GM21381 (cell line): Measurements from ENCODE around the gene STK11.

Experiments
- ATAC-seq: cut with Tn5 transposase; IDR thresholded peaks from one replicate; pipeline ENCODE4 v1.9.1; 2021; ENCODE audit warnings: mild to moderate bottlenecking, moderate library complexity; ENCODE audit not compliant: unreplicated experiment

The STK11 gene

DNA sequence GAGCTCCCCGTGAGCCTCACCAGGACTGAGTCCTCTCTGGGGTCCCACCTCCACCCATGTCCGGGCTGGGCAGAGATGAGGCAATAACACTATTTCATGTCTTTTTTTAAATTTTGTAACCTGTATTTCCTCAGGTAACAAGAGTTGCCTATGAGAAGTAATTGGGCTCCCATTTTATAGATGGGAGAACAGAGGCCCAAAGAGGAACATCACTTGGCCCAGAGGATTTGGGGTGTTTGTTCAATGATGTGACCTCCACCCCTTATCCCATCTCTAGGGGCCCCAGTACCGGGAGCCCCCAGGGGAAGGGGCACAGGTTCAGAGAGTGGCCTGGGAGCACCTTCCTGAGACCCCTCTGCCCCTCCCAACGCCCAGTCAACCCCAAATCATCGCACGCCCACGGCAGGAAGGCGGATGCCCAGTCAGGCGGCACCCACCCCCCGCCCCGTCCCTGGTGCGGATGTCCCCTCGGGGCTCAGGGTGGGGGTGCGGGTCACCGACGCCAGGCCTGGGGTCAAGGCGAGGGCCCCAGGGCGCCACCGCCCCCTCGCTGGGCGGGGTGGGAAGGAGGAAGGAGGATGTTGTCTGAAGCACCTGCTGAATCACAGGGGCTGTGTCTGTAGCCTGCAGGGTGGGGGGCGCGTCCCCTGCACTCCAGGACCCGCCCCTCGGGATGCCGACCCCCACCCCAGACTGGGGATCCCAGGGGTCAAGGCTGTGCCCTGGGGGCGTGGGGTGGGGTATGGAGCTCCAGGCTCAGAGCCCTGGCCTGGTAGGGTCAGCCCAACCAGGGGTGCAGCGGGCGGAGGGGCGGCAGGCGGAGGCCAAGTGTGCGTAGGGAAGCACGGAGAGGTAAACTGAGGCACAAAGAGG, 54.5 kb downstream of the STK11 start:
- ATAC-seq, result peak; percentile 1

DNA sequence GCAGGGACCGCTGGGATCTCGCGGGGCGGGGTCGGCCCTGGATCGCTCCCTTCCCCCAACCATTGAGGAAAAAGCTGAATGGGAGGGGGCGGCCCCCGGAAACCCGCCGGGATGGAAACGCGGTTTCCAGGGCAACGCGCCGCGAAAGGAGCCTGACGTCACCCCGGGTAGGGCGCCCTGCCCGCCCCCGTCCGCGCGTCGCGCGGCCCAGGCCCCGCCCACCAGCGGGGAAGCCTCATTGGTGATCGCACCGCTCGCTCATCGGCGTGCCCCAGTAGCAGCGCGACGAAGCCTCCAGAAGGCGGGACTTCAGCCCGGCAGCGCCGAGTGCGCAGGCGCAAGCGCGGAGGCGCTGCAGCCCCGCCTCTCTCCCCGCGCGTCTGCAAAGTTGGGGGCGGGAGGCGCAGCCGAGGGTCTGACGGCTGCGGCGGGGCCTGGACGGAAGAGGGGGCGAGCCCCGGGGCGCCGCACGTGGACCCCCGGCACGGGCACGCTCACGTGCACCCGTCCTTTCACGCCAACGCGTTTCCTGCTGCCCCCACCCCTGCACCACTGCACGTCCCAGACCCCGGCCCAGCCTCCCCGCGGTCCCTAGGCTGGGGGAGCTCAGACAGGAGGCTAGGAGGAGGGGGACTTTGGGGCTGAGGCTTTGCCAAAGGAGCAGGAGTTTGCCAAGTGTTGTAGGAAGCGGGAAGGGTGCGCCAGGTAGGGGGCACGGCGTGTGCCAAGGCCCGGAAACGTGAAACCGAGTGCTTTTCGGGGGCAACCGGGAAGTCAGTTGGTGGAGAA, 55.4 kb downstream of the STK11 start:
- peak; percentile 51 for ATAC-seq

DNA sequence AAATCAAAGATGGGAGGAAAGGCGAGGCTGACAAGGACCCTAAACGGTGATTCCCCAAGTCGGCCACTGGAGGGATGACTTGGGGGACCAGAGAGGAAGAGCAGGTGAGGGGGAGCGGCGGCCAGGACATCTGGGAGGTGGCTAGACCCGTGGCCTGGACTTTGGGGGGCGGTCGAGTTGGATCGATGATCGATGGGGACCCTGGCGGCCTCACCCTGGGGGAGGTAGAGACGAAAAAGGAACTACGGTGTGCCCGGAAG, 55.9 kb downstream of the STK11 start:
- ATAC-seq, result no peak

DNA sequence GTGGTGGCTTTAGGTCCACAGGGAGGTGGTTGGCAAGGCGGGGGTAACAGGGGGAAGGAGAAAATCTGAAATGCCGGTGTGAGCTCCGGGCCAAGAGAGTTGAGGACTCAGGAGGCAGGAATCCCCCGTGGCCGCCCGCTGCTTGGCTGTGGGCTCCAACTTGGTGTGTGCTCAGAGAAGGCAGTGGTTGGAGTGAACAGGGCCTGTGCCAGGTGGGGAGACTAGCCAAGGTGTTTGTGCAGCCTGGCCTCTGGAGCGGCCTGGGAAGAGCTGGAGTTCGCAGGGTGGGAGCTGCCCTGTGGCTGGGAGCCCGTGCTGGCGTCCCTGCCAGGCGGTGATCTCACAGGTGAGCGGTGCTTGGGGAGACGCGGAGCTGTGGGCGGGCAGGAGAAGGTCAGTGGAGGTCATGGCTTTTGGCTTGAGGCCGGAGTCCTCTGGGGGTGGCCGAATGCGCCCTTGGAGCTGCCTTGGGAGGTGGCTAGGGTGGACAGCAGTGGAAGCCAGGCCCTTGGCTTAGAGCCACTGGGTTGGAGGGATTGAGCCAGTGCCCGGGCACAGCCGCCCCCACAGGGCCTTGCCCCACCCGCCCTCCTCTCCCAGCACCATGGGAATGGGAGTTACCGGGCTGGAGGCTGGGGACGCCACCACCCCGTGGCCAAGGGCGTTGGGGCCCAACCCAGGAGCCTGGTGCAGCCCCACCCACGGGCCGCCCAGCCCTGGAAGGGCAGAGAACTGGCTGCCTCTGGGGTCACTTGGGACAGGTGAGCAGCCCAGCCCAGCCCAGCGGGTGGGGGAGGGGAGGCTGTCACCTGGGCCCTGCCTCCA, 56.4 kb downstream of the STK11 start:
- ATAC-seq, result no peak

DNA sequence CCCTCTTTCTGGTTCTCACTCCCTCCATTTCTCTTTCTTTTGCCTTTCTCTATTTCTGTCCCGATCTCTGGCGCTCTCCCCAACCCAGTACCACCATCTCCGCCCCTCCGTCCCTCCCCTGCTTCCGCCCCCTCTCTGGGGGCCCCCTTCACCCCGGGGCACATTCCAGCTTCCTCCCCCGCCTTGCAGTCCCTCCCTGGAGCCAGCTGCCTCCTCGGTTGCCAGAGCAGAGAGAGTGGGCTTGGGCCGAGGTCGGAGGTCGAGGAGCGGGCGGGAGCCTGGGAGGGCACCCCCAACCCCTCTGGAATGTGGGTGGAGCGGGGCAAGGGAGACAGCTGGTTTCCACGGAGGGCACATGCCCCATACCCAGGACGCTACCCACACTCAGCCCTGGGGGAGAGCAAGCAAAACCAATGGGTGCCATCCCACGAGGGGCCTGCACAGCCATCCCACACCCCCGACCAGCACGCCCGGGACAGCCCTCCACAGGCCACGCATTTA, 57.1 kb downstream of the STK11 start:
- ATAC-seq, result no peak

DNA sequence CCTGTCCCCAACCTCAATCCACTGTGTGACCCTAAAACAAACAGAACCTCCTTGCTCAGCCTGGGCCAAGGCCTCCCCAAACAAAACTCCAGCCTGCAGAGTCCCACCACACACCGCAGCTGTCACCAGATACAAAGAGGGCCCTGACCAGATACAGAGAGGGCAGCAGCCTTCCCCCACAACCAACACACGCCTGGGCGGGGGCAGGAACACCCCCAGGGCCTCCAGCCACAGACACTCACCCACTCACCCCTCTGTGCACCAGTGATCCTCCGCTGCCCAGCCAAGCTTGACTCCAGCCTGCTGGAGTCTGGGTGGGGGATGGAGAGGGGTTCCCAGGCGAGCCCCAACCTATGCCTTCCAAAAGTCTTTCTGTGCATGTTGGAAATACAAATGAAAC, 57.6 kb downstream of the STK11 start:
- ATAC-seq, result no peak

DNA sequence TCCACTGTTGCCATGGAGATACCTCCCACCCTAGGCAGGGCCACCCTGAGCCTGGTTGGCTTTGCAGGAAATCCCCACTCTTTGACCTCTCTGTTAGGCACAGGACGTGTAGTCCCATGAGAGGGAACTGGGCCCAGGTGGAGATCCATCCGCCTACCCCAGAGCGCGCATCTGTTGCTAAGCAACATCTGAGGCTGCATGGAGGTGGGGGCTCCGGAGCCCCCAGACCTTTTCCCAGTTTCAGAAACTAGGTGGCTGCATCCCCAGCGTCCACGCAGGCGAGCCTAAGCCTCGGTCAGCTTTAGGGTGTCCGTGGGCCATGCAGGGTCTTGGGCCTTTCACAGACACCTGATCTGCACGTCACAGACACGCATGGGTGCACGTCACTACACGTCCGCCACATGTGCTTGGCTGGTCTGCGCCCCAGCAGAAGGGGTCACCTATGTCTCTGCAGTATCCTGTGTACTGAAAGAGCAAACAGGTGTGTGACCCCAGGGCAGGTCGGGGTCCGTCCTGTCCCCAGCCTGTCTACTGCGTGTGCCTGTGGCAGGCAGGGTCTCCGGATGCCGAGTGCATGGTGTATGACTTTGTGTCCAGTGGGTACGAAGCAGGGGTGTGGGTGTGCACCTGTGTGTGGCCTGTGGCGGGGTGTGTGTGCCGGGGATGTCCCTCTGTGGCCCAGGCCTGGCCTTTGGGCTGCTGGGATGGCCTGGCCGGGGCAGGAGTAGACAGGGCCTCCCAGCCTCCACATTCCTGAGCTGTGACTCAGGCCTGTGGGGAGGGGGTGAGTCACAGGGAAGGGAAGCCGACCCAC, 59.4 kb downstream of the STK11 start:
- no peak for ATAC-seq

DNA sequence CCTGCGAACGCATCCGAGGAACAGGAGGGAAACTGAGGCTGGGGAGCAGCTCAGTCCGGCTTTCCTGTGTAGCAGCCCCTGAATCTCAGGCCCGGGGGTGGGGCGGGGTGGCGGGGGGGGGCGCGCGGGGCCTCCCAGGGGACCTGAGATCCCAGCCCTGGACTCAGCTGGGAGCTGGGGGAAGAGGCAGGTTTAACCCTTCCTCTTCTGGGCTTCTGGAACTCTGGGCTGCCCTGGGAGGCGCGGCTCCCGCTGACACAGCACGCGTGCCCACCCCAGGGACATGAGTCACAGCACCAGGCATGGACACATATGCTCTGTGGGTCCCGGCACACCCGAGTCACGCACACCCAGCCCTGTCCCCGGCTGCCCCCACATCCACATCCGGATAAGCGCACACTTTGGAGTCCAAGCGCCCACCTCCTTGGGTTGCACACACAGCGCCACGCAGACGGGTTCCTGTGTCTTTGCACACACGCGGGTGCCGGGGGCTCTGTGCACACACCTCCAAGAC, 60.1 kb downstream of the STK11 start:
- no peak for ATAC-seq

DNA sequence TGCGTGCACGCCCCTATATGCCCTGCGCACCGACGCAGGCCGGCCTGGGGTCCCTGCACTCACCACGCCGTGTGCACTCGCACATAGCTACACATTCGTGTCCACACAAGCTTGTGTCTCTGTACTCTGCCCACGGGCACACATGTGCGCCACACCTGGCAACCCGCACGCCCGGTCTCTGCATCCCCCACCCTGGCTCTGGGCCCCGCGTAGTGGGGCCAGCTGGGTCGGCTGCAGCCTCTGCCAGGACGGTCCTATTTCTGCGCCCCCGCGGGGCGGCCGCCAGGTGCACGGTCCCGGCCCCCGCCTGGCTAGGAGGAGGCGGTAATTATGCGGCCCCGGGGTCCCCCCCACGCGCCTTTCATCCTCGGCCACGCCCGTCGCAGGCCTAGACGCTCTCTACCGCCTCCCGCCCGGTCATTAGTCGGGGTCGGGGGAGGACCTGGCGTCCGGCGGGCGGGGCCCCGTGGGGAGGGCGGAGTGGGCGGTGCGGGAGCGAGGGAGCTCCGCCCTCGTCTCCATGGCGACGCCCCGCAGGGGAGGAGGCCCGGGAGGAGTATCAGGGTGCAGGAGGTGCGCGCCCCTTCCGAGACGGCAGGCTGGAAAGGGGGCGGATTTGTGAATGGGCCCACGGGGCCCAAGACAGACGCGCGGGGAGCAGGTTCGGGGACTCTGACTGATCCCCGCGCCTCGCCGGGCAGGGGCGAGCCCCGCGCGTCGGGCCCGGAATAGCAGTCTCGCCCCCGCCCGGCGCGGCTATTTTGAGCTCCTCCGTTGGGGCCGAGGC, 60.7 kb downstream of the STK11 start:
- ATAC-seq, result peak; percentile 31

DNA sequence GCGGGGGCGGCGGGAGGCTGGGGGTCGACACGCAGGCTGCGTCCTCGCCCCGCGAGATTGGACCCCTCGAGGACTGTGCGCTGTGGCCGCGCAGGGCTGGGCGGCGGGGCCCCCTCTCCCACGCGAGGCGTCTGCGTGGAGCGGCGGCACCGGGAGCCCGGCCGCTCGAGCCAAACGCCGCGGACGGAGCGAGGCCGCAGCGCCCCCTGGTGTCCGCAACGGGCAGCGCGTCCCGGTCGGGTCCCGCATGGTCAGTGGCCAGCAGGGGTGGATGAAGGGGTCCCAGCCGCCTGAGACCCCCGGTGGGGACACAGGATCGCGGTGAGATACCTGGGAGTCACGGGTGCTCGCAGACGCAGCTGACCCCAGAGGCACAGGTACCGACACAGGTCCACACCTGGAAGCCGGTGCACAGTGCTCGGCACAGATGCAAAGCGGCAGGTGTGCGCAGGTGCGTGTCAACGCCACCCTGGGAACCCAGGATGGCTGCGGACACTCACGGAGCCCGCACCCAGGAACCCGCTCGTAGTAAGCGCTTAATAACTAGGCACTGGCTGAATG, 61.4 kb downstream of the STK11 start:
- peak; percentile 19 for ATAC-seq

DNA sequence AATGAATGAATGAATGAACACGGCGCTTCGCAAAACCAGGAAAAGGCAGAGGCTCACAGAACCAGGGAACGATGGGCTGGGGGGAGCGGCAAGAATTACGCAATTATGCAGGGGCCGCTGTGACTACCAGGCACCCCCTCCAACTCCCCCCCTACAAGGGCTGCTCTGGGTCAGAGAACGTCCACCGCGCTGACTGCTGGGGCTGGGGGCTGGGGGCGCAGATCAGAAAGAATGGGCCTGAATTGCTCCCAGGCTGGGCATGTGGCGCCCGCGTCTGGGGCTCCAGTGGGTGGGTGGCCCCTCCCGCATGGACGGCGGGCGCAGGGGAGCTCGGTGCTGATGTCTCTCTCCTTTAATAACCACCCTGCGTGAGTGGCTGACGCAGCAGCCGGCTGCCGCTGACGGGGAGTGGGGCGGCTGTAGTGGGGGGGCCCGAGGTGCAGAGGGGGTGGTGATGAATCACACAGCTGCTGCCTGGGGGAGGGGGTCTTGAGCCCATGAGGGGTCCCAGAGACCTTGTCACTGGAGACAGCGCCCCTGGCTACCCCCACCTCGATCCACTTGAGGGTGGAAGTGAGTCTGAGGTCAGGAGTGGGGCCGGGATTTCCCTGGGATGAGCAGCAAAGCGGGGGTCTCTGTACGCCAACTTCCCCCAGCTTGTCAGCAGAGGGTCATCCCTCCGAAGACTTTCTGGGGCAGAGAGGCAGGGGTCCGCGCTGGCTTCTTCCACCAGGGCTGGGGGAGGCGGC, 62.1 kb downstream of the STK11 start:
- ATAC-seq, result no peak

DNA sequence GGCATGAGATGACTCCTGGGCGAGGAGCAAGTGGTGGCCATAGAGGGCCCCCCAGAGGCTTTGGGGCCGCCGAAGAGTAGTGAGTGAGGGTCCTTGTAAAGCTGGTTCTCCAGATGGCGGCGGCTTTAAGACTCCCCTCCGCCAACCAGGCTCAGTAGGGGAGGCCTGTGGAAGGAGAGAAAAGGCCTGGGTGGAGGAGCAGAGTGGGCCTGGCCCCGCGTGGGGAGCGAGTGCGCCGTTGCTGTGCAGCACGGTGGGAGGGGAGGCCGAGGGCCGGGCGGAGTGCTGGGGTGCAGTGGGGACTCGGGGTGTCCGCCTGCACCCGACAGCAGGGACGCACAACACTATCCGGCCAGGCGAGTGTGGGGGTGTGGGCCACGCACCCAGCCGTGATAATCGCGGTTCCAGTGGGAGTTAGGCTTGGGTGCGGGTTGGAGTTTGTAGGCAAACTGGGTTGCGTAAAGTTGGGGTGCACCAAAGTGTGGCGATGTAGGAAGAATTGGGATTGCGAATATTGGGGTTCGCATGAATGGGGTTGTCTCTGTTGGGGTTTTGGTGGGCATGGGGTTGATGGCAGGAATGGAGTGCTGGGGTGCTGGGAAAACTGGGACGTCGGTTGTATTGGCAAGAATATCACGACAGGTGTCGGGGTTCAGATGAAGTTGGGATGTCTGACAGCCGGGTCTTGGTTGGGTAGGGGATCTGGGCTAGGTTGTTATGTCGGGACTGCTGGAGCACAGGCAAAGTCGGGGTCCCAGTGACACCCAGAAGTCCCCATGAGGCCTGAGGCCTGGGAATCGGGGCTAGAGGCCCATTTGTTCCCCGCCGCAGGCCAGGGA, 62.9 kb downstream of the STK11 start:
- ATAC-seq, result no peak

DNA sequence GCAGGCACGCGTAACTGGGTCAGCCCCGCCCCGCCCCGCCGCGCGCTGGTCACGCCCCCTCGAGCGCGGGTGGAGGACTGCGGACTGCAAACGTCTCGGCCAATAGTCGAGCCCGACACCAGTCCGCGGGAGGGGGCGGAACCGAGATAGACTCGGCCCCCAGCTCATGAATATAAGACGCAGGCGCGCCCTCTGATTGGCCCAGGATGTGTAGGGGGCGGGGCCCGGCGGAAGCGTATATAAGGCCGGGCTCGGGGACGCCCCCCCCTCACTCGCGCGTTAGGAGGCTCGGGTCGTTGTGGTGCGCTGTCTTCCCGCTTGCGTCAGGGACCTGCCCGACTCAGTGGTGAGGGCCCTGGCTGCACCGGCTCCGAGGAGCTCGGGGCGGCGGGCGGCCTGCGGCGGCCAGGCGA, 63.5 kb downstream of the STK11 start, which contains the start of gene CIRBP:
TSS of gene CIRBP (plus strand) at position 268 of the 413 bp plus-strand sequence. CDS start 1,602 bp downstream, outside the sequence.
- ATAC-seq, result peak; percentile 49

DNA sequence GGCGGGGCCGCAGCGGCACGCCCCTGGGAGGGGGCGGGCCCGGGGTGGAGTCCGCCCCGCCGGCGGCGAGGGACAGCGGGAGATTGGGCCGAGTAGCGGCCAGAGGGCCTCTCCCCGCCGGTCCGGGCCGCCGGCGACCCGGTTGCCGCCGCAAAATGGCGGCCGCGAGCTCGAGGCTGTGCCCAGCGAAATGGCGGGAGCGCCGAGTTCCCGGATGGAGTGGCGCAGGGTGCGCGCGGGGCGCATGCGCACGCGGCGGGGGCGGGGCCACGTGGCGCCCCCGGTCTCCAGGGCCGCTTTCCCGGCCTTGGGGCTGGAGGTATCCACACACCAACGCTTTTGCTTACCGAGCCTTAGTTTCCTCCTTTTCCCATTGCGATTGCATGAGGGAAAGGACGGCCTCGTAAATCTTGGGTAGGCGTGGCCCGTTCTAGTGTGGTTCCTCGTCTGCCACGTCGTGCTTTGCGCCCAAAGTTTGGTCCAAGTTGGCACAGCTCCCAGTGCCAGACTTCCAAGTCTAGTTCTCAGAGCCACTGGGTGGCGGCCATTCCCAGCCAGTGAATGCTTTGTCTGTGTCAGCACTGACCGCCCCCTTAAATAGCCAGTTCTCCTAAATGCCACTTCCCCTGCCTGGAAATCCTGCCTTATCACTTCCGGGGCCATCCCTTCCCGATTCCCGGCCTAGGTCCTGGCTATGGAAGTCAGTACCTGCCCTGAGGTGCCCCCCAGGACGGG, 64.1 kb downstream of the STK11 start:
- ATAC-seq, result peak; percentile 27

DNA sequence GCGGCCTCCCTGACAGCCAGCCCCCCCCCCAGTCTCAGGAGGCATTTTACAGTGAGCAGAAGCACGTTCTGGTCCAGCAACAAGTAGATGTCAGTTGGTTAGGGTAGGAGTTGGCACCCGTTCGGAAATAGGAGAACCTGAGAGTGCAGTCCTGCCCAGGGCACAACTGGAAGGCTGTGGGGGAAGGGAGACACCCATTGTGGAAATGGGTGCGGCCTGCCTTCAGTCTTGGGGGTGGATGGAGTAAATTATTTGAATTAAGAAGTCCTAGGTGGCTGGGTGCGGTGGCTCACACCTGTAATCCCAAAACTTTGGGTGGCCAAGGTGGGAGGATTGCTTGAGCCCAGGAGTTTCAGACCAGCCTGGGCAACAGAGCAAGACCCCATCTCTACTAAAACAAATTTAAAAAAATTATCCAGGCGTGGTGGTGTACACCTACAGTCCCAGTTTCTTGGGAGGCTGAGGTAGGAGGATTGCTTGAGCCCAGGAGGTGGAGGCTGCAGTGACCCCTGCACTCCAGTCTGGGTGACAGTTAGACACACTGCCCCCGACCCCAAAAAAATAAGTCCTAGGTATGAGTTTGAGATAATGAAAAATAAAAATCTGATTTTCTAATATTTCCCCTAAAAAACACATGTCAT, 64.8 kb downstream of the STK11 start:
- ATAC-seq, result no peak

DNA sequence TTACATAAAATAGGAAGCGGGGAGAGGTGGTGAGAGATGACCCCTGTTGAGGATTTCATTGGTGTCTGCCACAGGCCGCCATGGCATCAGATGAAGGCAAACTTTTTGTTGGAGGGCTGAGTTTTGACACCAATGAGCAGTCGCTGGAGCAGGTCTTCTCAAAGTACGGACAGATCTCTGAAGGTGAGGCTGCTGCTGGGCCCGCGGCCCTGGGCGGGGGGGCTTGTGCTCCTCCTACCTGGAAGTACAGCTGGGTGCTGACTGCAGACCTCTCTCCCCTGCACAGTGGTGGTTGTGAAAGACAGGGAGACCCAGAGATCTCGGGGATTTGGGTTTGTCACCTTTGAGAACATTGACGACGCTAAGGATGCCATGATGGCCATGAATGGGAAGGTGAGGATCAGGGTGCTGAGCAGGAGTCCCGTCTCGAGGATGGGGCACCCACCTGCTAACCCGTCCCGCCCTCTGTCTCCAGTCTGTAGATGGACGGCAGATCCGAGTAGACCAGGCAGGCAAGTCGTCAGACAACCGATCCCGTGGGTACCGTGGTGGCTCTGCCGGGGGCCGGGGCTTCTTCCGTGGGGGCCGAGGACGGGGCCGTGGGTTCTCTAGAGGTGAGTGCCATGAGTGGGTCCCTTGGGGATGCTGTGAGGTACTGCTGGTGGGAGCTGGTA, 65.4 kb downstream of the STK11 start:
- no peak for ATAC-seq
